Prostate gland (tissue), 2 donors: ENCODE data around the gene NR2C2. TPM values are rescaled to one million over a fixed set of nuclear protein-coding genes. Genes with fewer than 3 reads are reported as not detected.

ENCODE experiments used
- DNase-seq: peaks from one replicate; pipeline ENCODE4 v3.0.0-alpha.2; 2019; ENCODE audit warnings: low spot score
- H3K27ac ChIP-seq, 2 donors: fragments of 200-600 bp; sonication (generic); 2 replicates each; pipeline ENCODE4 v1.5.1; 2017 to 2019
- H3K27me3 ChIP-seq: fragments of 200-600 bp; sonication (generic); replicated peaks from 2 replicates; pipeline ENCODE4 v1.5.1; 2019; ENCODE audit not compliant: insufficient read depth
- H3K36me3 ChIP-seq, 2 donors: fragments of 200-600 bp; sonication (generic); 1 replicate in 1 of 2; 2 replicates in 1 of 2; pipeline versions ENCODE4 v1.5.1 to v1.8.1; 2017 to 2019
- H3K4me1 ChIP-seq: fragments of 200-600 bp; sonication (generic); replicated peaks from 2 replicates; pipeline ENCODE4 v1.5.1; 2019
- H3K4me3 ChIP-seq, 2 donors: fragments of 200-600 bp; sonication (generic); 2 replicates each; pipeline ENCODE4 v1.5.1; 2017 to 2019
- H3K9me3 ChIP-seq: fragments of 200-600 bp; sonication (generic); 2 replicates; pipeline ENCODE4 v1.5.1; 2017
- CTCF ChIP-seq, 4 experiments: fragments of 200-600 bp in 2 of 4; fragments of 450-650 bp in 2 of 4; sonication (generic) in 2 of 4; IDR thresholded peaks; 1 replicate in 3 of 4; 2 replicates in 1 of 4; pipeline ENCODE4 v1.5.1; 2016 to 2019; ENCODE audit warnings: antibody characterized with exemption in 4 of 4, mild to moderate bottlenecking in 2 of 4, moderate library complexity in 2 of 4
- POLR2A ChIP-seq: fragments of 450-650 bp; IDR thresholded peaks from one replicate; pipeline ENCODE4 v1.6.1; 2016; ENCODE audit warnings: antibody characterized with exemption, mild to moderate bottlenecking
- POLR2AphosphoS5 ChIP-seq: sonication (generic); formaldehyde crosslinking; IDR thresholded peaks from one replicate; pipeline ENCODE4 v1.6.1; 2017; ENCODE audit warnings: antibody characterized with exemption
- WGBS: methylation state at CpG from one replicate; pipeline ENCODE4 v1.1.5; 2018; 5-methylcytosine and 5-hydroxymethylcytosine counted together
- intact Hi-C: fragments of 100-400 bp; cut with DNase I; formaldehyde crosslinking; loops from one replicate; pipeline ENCODE4 v1.14.2; 2022
- total RNA-seq, 2 donors: library from RNA; depleted of rRNA; stranded (reverse); fragments of >200 nt; gene quantifications; one replicate each; pipeline ENCODE4 v1.1.0, GENCODE V29; 2016

The NR2C2 gene
- total RNA-seq, 2 donors from 2014 or later: 36.8 to 78.5 TPM

GRCh38 chr3:14935592-14936345 is 11.6 kb upstream of the NR2C2 start:
- no peaks in the 10 kb centered on the region for H3K4me1 ChIP-seq
- intact Hi-C loops: no loop called here
- DNase-seq: no peak

DNA sequence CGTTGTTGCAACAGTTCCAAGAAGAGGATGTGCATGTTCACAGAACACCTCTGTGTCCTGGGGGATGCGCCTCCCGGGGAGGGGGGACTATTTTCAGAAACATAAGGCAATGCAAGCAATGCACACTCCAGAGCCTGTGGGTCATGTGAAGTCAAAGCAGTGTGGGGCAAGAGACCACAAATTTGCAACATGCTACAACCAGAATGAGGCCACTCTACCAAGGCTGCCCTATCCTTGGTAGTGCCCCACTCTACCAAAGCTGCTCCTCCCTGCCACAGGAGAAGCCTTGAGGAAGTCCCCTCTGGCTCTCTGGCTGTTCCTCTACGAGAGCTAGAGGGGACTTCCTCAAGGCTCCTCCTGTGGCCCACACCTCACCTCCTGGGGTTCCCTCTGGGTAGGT is 8.4 kb upstream of the NR2C2 start:
- 87% methylated on average over 4 of the region's 4 CpGs for WGBS
- intact Hi-C loops: no loop called here
- H3K9me3 ChIP-seq: no peaks in the 10 kb centered on the region
- no peak for DNase-seq
- H3K27me3 ChIP-seq: no peaks in the 10 kb centered on the region
- H3K36me3 ChIP-seq: peaks cover 0 to 5% of the 10 kb centered on the region in 2 donors
- no peak overlapping the region for H3K27ac ChIP-seq
- no peak for TF ChIP-seq POLR2A
- H3K4me3 ChIP-seq: no peak overlapping the region
- no peaks in the 10 kb centered on the region for H3K4me1 ChIP-seq

More at GRCh38 chr3:14935592-14936345, 11.6 kb upstream of the NR2C2 start:
- WGBS: 93% methylated on average over 6 of the region's 6 CpGs
- Histone ChIP-seq H3K4me3 (no peak overlapping the region), H3K27me3 (no peaks in the 10 kb centered on the region), H3K36me3 (no peaks in the 10 kb centered on the region), H3K27ac (no peak overlapping the region), H3K9me3 (no peaks in the 10 kb centered on the region)
- TF ChIP-seq POLR2A: no peak
- TF ChIP-seq POLR2AphosphoS5: no peak
- no peak for TF ChIP-seq CTCF (IDR thresholded peaks at IDR 0.05)

DNA sequence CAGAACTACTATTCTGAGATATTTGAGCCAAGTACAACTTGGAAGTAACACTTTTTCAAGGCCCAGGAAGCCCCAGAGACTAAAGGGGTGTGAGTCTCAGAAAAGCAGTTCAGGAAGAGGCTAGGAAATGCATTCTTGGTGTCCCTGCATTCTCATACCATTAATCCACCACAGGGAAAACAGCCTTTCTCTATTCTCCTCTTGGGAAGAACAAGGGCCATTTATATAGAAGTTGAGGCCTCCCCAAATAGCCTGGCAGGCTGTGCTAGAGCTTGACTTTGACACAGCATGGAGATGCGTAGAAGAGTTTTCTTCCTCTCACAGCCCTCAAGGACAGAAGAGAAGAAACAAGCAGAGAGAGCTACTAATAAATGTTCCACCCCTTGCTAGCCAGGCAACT is 5.5 kb upstream of the NR2C2 start:
- Histone ChIP-seq H3K27me3 (no peaks in the 10 kb centered on the region), H3K27ac (no peak overlapping the region), H3K4me1 (no peaks in the 10 kb centered on the region), H3K36me3 (peaks cover 0 to 5% of the 10 kb centered on the region in 2 donors), H3K9me3 (no peaks in the 10 kb centered on the region), H3K4me3 (no peak overlapping the region)
- intact Hi-C loops: loop anchor here (5.0 kb wide), 1 partner anchor 160 kb away; no protein-coding TSS in a partner anchor
- TF ChIP-seq CTCF (IDR thresholded peaks at IDR 0.05): no peak
- no peak for TF ChIP-seq POLR2A
- no peak for TF ChIP-seq POLR2AphosphoS5
- DNase-seq: no peak
- WGBS: 100% methylated on average over 1 of the region's 1 CpG

DNA sequence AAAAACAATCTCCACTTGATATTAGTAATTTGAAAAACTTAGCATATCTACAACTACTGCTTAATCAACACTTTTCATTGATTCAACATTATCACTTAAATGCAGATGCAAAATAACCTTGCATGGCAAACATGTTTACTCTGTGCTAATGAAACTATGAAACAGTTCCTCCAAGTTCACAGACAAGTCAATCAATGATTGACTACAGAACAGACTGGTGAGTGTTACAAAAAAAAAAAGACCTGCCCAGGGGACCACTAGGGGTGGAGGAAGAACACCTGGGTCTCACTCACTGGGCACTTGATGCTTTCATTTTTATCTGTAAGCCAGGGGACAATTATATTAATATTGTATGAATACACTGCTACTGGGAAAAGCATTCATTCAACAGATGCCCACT is 4.3 kb upstream of the NR2C2 start:
- Histone ChIP-seq H3K4me1 (no peaks in the 10 kb centered on the region), H3K27ac (no peak overlapping the region), H3K36me3 (peaks cover 0 to 5% of the 10 kb centered on the region in 2 donors), H3K4me3 (no peak overlapping the region), H3K9me3 (no peaks in the 10 kb centered on the region), H3K27me3 (no peaks in the 10 kb centered on the region)
- intact Hi-C loops: loop anchor here (5.0 kb wide), 1 partner anchor 159 kb away; no protein-coding TSS in a partner anchor
- no peak for DNase-seq
- TF ChIP-seq POLR2A (no peak), CTCF (IDR thresholded peaks at IDR 0.05) (no peak), POLR2AphosphoS5 (no peak)

- no peaks in the 10 kb centered on the region for H3K27me3 ChIP-seq
- DNase-seq: no peak
- WGBS: 26% methylated on average over 4 of the region's 4 CpGs
- H3K4me1 ChIP-seq: peaks cover 7% of the 10 kb centered on the region
- peak overlapping the region in 1 of 2 donors; percentile 91 for H3K4me3 ChIP-seq
- peak overlapping the region in 1 of 2 donors; percentile 99 for H3K27ac ChIP-seq
- TF ChIP-seq POLR2A: no peak
- no peak for TF ChIP-seq POLR2AphosphoS5
- TF ChIP-seq CTCF (IDR thresholded peaks at IDR 0.05): no peak
- H3K36me3 ChIP-seq: peaks cover 0 to 5% of the 10 kb centered on the region in 2 donors
- intact Hi-C loops: no loop called here
- no peaks in the 10 kb centered on the region for H3K9me3 ChIP-seq
Measured at GRCh38 chr3:14946236-14946635, 1.1 kb upstream of the NR2C2 start.
